HG02610 (cell line): Measurements from ENCODE around the gene LST1.
"Not testable (repeated sequence)": the region's sequence is repeated elsewhere in the genome, so short reads cannot be mapped to it uniquely, and the experiment has no call there.

ENCODE experiments used
- ATAC-seq: cut with Tn5 transposase; IDR thresholded peaks from one replicate; pipeline ENCODE4 v1.9.1; 2021; ENCODE audit warnings: mild to moderate bottlenecking, moderate library complexity; ENCODE audit not compliant: unreplicated experiment

The LST1 gene

DNA sequence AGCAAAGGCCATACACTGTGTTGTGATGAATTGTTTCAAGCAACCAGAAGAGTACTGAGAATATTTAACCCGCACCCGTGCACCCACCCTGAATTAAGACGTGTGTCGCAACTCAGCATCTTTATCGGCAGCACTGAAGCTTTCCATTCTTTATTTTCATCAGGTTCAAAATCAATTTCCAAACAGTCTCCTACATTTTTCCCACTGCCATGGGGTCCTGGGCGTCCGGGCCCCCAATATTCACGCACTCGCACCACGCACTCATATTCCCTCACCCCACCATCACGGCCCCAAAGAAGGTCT, 5.7 kb upstream of the LST1 start:
- no peak for ATAC-seq

DNA sequence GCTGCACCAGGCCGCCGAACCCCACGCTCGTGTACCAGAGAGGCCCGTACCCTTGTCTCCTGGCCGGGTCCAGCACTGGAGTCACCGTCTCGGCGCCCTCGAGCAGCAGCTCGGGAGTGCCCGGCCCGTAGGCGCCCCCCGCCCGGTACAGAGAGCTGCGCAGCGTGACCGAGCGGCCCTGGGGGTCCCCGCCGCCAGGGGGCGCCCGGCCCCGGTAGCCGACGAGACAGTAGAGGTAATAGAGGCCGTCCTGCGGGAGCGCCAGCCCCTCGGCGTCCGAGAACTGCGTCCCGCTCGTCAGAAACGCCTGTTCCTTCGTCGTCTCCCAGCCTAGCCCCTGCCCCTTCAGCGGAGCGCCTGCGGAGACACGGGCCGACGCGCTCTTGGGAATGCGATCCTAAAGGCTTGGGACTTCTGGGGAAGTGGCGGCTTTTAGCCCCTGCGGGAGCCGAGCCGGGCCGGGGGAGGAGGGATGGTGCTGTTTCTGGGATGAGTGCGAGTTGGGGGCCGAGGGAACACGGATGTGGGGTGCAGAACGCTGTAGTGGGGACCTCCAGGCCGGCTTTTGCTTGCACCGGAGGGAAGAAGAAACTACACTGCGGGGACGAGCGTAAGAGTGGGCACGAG, 5.2 kb upstream of the LST1 start:
- peak; percentile 57 for ATAC-seq

DNA sequence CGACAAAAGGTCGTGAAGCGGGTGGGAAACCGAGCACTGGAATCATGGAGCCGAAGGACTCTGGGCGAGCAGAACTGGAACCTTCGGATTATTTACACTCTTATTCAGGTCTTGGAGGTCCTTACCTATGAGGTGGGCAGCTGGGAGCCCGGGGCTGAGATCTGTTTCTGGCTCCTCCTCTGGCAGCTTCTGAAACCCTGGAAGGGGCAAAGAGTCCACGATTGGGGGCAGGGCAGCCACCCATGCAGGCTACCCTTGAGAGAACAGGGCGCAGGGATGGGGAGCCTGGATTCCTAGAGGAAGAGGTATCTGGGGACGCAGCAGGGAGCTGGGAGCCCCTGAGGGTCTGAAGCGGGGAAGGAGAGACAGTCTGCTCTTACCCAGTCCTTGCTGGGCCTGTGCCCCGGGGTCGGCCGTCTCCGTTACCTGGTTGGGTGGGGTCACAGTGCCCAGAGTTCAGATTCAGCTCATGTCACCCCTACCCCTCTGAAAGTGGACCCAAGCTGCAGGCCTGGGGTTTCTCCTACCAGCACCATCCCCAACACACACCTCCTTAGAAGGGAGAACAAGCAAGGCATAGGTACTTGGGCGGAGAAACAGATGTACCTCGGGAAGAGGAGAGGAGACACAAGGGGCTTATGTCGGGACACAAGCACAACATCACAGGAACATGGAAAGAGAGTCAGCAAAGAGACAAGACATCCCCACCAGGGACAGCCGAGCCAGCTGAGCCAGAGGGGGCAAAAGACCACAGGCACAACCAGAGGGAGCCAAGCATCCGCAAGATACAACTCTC, 4.4 kb upstream of the LST1 start:
- ATAC-seq = no peak

DNA sequence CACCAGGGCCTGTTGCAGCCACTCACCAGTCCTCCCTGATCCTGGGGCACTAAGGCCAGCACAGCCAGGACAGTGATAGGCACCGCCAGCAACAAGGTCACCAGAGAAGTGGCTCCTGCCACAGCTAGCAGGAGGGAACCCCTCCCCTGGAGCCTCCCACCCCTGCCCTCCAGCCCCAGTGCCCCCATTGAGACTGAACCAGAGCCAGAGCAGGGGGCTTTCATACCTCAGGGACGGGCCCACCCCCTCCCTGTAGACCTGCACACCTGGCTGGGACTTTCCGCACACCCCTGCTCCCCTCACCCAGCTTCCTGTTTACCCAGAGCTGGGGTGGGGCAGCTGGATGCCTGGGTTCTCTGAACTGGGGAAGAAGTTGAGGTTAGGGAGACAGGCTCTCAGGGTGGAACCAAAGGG, 3.8 kb upstream of the LST1 start, which contains the start of gene LTB:
TSS of gene LTB (minus strand) at position 195 of the 414 bp plus-strand sequence. CDS start at position 188, 7 bp downstream.
- ATAC-seq = no peak

DNA sequence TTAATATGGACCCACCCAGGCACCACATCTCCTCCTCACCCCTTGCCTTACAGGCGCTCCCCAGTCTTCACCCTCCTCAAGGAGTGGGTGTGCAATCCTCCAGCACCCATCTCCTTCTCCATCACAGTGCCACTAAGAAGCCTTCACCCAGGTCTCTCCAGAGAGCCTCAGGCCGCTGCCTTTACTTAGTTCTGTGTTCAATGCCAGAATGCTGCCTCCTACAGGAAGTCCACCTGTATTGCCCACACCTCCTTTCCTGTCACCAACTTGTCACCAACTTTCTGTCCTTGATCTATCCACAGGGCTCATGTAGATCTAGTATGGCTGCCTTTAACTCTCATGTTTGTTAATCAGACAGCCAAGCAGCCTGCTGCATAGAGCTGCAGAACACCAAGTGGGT, 586 bp upstream of the LST1 start:
- no peak for ATAC-seq

DNA sequence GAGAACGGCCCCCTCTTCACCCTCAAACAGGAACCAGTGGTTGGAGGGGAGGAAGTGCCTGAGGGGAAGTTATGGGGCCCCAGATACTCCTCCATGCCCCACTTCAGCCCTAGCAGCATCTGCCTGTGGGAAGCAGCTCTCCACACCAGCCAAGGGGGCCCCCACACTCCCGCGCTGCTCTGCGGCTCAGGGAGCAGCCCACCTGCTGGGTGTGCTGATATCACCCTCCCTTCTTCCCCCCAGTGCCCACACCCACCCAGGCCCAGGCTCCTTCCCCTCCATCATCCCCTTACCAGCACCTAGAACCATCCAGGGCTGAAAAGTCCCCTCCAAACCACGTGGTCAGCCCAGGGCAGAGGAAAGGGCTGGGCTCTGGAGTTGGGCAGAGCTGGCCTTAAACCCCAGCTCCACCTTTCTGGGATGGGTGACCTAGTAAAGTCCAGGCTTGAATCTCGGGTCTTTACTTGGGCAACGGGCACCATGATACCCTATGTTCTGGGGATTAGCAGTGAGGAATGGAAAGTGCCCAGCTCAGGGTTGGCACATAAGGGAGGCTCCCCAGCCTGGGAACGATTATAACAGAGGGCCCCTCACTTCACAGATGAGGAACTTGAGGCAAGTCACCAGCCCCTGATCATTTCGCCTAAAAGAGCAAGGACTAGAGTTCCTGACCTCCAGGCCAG, 663 bp downstream of the LST1 start:
- peak; percentile 34 for ATAC-seq

DNA sequence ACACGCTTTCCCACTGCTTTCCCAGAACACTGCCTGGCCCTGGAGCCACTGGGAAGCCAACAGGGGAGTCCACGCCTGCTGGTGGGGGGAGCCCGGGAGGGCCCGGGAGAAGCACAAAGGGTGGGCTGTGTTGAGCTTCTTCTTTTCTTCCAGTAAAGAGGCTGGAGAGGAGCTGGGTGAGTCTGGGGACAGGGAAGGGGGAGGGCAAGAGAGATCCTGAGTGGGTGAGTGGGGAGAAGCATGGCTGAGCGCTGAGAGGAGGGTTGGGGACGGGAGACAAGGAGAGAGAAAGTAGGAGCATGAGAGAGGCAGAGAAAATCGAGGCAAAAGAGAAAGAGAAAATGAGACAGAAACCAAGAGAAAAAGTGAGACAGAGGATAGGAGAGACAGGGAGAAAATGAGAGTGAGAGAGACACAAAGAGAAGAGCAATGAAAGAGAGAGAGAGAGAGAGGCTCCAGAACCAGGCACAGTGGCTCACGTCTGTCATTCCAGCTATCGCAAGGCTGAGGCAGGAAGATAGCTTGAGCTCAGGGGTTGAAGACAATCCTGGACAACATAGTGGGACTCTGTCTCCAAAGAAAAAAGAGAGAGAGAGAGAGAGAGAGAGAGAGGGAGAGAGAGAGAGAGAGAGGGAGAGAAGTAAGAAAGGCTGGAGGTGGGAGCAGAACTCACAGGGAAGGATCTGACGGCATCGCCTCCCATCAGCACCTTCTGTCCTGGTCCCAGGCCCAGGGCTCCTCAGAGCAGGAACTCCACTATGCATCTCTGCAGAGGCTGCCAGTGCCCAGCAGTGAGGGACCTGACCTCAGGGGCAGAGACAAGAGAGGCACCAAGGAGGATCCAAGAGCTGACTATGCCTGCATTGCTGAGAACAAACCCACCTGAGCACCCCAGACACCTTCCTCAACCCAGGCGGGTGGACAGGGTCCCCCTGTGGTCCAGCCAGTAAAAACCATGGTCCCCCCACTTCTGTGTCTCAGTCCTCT, 2.0 kb downstream of the LST1 start:
- ATAC-seq = no peak

DNA sequence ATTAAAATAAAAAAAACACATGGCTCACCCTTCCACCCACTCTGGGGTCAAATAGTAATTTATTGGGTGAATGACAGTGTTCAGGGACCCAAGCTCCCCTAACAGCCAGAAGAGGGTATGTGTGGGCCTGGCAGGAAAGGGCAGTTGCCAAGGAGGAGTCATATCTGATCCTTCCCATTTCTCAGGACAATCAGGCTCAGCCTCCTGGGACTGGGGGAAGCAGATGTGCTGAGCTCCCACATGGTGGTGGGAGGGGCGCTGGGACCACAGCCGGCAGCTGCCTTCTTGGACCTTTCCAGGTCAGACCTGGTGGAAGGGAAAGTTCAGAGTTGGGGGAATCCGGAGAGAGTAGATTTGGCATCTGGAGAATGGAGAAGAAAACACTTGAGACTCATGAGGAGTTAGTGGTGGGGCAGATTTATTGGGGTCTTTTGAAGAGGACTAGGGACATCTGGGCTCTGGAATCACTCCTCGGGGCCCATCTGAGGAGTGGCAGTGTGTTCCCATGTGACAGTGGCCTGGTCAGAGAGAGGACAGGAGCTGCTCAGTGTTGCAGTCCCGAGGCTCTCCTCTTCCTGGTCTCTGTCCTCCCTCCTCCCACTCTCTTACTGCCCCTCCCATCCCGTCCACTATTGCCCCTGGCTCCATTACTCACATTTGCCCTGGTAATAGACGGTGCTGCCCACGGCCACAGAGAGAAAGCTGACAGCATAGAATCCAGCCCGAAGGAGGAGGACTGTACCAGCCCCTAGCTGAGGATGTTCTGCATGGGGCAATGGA, 3.0 kb downstream of the LST1 start:
- ATAC-seq = no peak

DNA sequence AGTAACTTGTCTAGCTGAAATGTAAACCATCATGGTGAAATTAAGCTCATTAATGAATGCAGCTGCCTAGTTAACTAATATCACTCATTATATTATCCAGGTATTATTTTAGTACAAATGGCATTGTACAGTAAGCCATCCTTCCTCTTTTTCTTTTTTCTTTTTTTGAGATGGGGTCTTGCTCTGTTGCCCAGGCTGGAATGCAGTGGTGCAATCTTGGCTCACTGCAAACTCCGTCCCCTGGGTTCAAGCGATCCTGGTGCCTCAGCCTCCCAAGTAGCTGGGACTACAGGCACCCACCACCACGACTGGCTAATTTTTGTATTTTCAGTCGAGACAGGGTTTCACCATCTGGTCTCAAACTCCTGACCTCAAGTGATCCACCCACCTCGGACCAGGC, 4.6 kb downstream of the LST1 start:
- not testable (repeated sequence) for ATAC-seq

DNA sequence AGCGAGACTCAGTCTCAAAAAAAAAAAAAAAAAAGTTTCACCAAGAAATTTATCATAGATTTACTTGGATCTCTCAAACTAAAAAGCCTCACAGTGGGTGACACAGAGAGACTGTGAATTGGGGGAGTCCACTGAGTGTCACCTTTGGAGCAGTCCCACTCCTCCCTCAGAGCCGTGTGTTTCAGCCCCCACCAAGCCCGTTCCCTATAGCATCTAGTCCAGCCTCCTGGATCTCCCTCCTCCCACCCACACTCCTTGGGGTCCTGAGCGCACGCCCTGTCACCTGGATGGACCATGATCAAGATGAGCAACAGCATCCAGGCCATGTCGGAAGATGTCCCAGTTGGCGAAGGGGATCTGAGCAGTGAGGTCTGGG, 6.3 kb downstream of the LST1 start:
- no peak for ATAC-seq

DNA sequence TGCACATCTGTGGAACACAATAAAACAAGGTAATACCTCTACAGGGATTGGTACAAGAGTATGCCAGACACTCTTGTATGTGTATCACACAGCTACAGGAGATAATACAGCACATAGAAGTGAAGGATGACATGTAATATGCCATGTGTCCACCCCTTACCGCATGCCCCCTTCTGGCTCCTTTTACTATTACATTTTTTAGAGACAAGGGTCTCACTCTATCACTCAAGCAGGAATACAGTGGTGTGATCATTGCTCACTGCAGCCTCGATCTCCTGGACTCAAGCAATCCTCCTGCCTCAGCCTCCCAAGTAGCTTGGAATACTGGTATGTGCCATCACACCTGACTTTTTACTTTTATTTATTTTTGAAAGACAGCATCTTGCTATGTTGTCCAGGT, 10.9 kb downstream of the LST1 start:
- ATAC-seq = no peak

DNA sequence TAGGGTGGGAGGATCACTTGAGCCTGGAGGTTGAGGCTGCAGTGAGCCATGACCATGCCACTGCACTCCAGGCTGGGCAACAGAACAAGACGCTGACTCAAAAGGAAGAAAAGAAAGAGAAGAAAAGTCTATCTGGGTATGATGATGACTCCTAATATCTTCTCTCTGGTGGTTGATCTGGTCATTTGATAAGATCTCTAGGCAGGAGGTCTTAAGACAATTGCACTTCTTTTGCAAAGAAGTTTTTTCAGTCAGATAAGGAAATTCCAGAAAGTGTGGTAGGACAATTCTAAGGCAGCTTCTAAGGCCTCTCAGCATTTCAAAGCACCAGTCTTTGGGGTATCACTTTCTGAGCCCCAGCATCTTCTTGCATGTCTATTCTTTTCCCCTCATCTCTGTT, 21.2 kb downstream of the LST1 start:
- ATAC-seq = no peak

DNA sequence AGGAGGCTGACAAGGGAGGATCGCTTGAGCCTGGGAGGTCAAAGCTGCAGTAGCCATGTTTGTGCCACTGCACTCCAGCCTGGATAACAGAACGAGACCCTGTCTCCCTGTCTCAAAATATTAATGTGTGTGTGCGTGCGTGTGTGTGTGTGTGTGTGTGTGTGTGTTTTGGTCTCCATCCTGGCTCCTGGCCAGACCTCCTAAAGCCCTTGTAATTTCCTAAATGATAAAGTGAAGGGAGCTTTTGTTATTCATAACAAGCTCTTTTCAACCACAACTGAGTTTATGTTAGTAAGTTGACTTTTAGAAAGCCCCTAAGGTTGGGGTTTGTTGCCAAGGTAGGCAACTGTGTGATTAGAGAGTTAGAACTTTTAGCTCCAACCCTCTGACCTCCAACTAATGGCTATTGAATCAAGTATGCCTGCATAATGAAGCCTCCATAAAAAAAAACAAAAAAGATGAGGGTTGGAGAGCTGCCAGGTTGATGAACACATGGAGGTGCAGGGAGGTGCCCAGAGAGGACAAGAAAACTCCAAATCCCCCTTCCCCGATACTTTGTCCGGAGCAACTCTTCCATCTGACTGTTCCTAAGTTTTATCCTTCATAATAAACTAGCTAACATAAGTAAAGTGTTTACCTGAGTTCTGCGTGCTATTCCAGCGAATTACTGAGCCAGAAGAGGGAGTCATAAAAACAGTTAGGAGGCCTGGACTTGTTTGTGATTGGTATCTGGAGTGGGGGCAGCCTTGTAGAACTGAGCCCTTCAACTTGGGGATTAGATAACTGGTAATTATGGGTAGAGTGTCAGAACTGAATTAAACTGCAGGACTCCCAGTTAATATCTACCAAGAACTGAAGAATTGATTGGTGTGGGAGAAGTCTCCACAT, 23.7 kb downstream of the LST1 start:
- ATAC-seq = no peak

DNA sequence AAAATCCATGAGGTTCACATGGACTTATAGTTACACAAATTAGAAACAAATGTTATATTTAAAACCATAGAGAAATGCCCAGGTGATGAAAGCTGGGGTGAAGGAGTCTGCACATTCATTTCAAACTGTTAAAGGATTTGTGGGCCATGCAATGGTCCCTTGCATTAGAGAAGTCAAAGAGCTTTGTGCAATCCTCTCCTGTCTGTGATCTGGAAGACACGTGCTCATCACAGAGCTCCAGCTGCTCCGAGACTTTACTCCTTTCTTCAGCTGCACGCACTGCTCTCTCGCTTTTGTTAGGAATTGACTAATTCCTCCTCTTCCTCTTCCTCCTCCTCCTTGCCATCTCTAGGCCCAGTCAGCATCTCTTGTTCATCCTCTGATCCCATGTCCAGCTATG, 24.9 kb downstream of the LST1 start:
- ATAC-seq = no peak

DNA sequence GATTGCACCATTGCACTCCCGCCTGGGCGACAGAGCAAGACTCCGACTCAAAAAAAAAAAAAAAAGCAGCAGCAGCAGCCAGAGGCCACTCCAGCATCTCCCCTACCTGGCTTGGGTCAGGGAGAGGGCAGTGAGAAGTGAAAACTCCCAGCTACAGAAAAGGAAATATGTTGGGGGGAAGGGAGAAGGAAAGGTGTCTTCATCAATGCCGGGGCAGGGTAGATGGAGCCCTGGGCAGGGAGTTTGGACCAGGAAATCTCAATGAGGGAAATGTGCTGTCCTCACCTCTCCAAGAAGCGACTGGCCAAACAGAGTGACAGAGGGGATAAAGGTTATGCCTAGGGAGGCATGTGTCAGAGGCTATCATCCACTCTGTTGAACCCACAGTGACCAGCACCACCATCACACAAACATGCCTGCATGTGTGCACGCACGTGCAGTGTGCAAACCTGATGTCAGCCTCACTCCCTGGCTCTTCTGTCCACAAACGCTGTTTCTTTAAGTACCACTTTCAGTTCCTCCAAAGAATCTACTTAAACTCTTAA, 28.1 kb downstream of the LST1 start:
- no peak for ATAC-seq

DNA sequence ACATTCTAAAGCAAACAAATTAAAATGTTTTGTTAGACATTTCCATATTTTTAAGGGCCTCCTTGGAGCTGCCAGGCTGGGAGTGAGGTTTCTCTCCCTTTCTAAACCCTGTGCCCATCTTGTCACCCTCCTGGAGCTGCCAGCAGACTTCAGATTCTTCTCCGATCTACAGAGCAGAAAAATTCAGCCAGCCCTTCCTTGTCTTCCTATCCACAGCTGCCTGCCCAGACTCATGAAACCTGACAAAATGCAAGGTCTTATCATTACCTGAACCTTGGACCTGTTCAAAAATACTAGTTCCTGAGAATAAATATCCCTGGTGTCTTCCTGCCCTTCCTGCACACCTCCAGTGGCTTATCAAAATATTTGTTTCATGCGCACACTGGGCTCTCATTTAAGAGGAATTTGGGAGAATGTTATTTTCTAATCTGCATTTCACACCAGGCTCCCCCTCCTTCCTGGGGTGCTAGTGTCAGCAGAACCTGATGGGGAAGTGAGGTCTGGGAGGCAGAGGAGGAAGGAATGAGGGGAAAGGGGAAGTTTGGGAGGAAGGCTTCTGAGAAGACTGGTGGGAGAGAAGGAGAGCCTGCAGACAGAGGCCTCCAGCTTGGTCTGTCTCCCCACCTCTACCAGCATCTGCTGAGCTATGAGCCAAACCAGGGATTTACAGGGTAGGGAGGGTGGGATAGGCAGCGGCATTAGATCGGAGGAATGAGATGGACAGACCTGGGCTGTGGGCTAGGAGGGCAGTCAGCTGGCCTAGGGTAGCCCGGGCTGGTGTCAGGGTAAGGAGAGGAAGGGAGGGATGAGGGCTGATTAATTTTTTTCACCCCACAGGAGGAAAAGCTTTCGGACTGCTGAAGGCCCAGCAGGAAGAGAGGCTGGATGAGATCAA, 28.9 kb downstream of the LST1 start, which contains the start of gene AIF1:
TSS of gene AIF1 (plus strand) at position 551 of the 895 bp plus-strand sequence. CDS start at position 647, 96 bp downstream.
- ATAC-seq = no peak

DNA sequence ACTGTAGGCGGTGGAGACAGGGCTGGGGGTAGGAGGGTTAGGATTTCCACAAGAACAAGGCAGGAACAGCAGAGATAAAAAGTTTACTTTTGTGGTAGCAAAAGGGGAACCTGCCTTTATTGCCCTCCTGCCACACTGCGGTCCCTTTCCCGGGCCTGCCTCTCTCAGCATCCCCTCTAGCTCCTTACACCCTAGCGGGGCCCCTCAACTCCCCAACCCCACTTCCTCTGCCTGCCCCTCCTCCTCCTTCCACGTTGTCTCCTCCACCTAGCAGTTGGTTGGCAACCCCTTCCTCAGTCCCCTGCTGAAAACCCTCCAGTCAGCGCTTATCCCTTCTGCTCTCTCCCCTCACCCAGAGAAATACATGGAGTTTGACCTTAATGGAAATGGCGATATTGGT, 29.7 kb downstream of the LST1 start:
- no peak for ATAC-seq

DNA sequence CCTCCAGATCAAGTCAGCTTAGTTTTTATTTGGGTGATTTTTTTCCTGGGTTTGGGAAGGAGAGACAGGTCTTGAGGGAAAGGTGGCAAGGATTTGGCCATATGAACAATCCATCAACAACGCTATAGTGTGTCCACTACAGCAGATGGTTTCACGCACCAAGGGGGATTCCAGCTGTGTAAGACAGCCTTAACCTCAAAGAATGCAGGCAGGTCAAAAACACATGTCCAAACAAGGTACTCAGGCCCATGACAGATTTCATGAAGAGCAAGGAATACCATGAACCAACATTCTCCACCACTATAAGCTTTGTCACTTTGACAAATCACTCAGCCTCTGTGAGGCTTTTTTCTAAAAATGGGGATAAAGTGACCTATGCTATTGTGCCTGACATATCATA, 30.9 kb downstream of the LST1 start:
- no peak for ATAC-seq
